Mesenchymal stem cell (in vitro differentiated cells and primary cell): ENCODE results near the gene USP44.

Experiments
- DNase-seq: peaks from one replicate; pipeline ENCODE4 v3.0.0-alpha.2; 2013
- H2AFZ ChIP-seq: one replicate; pipeline ENCODE4 v1.6.1; 2013; ENCODE audit warnings: low read depth, mild to moderate bottlenecking, control low read depth, inconsistent platforms, low read length, moderate library complexity
- H2AK5ac ChIP-seq: 2 replicates; pipeline ENCODE4 v1.6.1; 2013; ENCODE audit warnings: low read length, moderate library complexity, mild to moderate bottlenecking, inconsistent platforms; ENCODE audit not compliant: severe bottlenecking
- H2BK120ac ChIP-seq: one replicate; pipeline ENCODE4 v1.6.1; 2013; ENCODE audit warnings: low read depth, mild to moderate bottlenecking, inconsistent platforms, low read length, moderate library complexity
- H2BK12ac ChIP-seq, 2 experiments: one replicate each; pipeline ENCODE4 v1.6.1; 2013; ENCODE audit warnings: inconsistent platforms in 2 of 2, low read length in 2 of 2, mild to moderate bottlenecking in 2 of 2, moderate library complexity in 2 of 2, control low read depth in 1 of 2
- H2BK15ac ChIP-seq: one replicate; pipeline ENCODE4 v1.6.1; 2013; ENCODE audit warnings: mild to moderate bottlenecking, low read depth, inconsistent platforms; ENCODE audit not compliant: poor library complexity, severe bottlenecking
- H2BK5ac ChIP-seq: 2 replicates; pipeline ENCODE4 v1.6.1; 2013; ENCODE audit warnings: low read depth, mild to moderate bottlenecking, low read length, control low read depth, inconsistent platforms; ENCODE audit not compliant: poor library complexity, severe bottlenecking
- H3K14ac ChIP-seq, 2 experiments: one replicate each; pipeline ENCODE4 v1.6.1; 2013; ENCODE audit warnings: inconsistent platforms in 2 of 2, low read length in 2 of 2, control low read depth in 1 of 2, mild to moderate bottlenecking in 1 of 2, moderate library complexity in 1 of 2
- H3K18ac ChIP-seq, 2 experiments: one replicate each; pipeline ENCODE4 v1.6.1; 2013; ENCODE audit warnings: inconsistent platforms in 2 of 2, low read length in 2 of 2, control low read depth in 1 of 2, low read depth in 1 of 2, mild to moderate bottlenecking in 1 of 2
- H3K23ac ChIP-seq, 2 experiments: one replicate each; pipeline ENCODE4 v1.6.1; 2013; ENCODE audit warnings: inconsistent platforms in 2 of 2, low read length in 2 of 2, mild to moderate bottlenecking in 2 of 2, moderate library complexity in 2 of 2, control low read depth in 1 of 2
- H3K27ac ChIP-seq: 2 replicates; pipeline ENCODE4 v1.5.1; 2013; ENCODE audit warnings: mild to moderate bottlenecking, moderate library complexity, low read length, control low read depth, inconsistent platforms; ENCODE audit not compliant: poor library complexity, severe bottlenecking
- H3K27me3 ChIP-seq, 2 experiments: 2 replicates each; pipeline versions ENCODE4 v1.6.1 to v1.7.0; 2013; ENCODE audit warnings: low read length in 2 of 2, mild to moderate bottlenecking in 2 of 2, moderate library complexity in 2 of 2, control low read depth in 1 of 2, inconsistent platforms in 1 of 2; ENCODE audit not compliant: control insufficient read depth in 1 of 2, insufficient read depth in 1 of 2
- H3K36me3 ChIP-seq, 2 experiments: 2 replicates each; pipeline versions ENCODE4 v1.6.1 to v1.7.0; 2013; ENCODE audit warnings: low read length in 2 of 2, control low read depth in 1 of 2, inconsistent platforms in 1 of 2, low read depth in 1 of 2, mild to moderate bottlenecking in 1 of 2; ENCODE audit not compliant: insufficient read depth in 2 of 2, control insufficient read depth in 1 of 2
- H3K4ac ChIP-seq, 2 experiments: one replicate each; pipeline ENCODE4 v1.6.1; 2013; ENCODE audit warnings: inconsistent platforms in 2 of 2, low read length in 2 of 2, mild to moderate bottlenecking in 2 of 2, moderate library complexity in 2 of 2, control low read depth in 1 of 2, low read depth in 1 of 2
- H3K4me1 ChIP-seq: 2 replicates; pipeline ENCODE4 v1.6.1; 2013; ENCODE audit warnings: low read depth, low read length, control low read depth; ENCODE audit not compliant: control insufficient read depth, insufficient read depth
- H3K4me2 ChIP-seq: 2 replicates; pipeline ENCODE4 v1.6.1; 2013; ENCODE audit warnings: low read length, mild to moderate bottlenecking, inconsistent platforms; ENCODE audit not compliant: poor library complexity, severe bottlenecking
- H3K4me3 ChIP-seq, 2 experiments: 2 replicates each; pipeline versions ENCODE4 v1.5.1 to v1.7.0; 2013; ENCODE audit warnings: low read length in 2 of 2, mild to moderate bottlenecking in 2 of 2, control low read depth in 1 of 2, low read depth in 1 of 2; ENCODE audit not compliant: insufficient read depth in 1 of 2
- H3K79me1 ChIP-seq: replicated peaks from 2 replicates; pipeline ENCODE4 v1.6.1; 2013; ENCODE audit warnings: mild to moderate bottlenecking, control low read depth, low read length, inconsistent platforms; ENCODE audit not compliant: poor library complexity, severe bottlenecking
- H3K9ac ChIP-seq: 2 replicates; pipeline ENCODE4 v1.7.0; 2013; ENCODE audit warnings: mild to moderate bottlenecking, low read length, moderate library complexity
- H3K9me3 ChIP-seq: 2 replicates; pipeline ENCODE4 v1.7.0; 2013; ENCODE audit warnings: mild to moderate bottlenecking, low read length; ENCODE audit not compliant: control insufficient read depth
- H4K8ac ChIP-seq: one replicate; pipeline ENCODE4 v1.6.1; 2013; ENCODE audit warnings: inconsistent platforms, mild to moderate bottlenecking, low read length, moderate library complexity
- H4K91ac ChIP-seq: one replicate; pipeline ENCODE4 v1.6.1; 2013; ENCODE audit warnings: mild to moderate bottlenecking, low read length, inconsistent platforms
- WGBS: methylation state at CpG from one replicate; pipeline ENCODE4 v1.1.7; 2013; ENCODE audit warnings: mixed read lengths; 5-methylcytosine and 5-hydroxymethylcytosine counted together

USP44 gene

DNA sequence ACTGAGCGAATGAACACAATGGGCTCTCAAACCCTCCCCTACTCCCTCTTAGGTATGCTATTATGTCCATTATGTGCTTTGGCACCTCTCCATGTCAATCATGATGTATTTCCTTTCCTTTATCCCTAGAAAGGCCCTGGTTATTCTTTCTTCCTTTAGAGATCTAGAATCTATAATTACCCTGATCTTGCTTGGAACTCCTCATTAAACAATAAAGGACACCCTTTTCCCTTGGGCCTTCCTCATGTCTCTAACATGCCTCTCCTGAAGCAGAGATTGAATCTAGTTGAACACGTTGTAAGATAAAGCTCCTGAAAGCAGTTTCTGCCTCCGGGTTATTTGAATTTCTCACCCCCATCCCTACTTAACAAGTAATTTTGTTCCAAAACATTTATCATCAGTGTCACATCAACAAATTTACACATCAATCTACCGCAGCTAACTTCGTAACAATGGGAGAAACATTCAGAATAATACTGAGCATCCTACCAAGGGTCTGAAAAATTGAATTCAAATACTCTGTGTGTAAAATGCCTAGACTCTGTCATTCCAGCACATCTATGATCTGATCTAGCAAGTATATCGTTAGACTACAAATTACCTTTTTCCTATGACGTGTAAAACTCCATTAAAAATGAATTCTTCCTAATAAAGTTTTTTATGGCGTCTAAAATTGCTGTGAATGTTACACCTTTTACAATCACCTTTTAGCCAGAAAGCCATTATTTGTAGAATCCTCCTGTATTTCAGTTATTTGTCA, 5.4 kb downstream of the USP44 start:
- WGBS, result 43% methylated on average over 8 of the region's 8 CpGs
- H2AK5ac ChIP-seq, result no peak overlapping the region

DNA sequence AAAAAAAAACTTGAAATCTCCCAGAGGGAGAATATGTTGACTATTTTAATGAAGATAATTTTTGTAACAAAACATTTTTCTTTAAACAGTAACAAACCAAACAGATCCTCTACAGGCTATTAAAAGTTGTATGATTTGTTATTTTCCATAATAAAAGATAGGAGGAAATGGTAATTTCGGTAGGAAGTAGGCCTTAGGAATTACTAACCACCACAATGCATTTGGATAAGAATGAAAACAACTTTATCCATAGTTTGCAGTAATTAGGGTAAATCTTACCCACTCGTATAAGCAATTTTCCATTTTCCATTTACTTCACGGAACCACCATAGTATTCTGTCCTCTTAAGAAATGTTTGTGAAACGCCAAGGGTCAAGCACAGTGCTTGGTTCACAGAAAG, 6.0 kb downstream of the USP44 start:
- peaks cover 8 to 20% of the 10 kb centered on the region in 2 experiments for H3K27me3 ChIP-seq
- no peak overlapping the region for H3K23ac ChIP-seq
- no peak overlapping the region for H2BK12ac ChIP-seq
- no peak overlapping the region for H3K4ac ChIP-seq
- H2AK5ac ChIP-seq, result no peak overlapping the region
- no peaks in the 10 kb centered on the region for H3K36me3 ChIP-seq
- DNase-seq, result no peak
- no peak overlapping the region for H3K27ac ChIP-seq
- H3K79me1 ChIP-seq, result no peaks in the 10 kb centered on the region
- H2BK5ac ChIP-seq, result no peak overlapping the region
- H3K18ac ChIP-seq, result no peak overlapping the region
- no peak overlapping the region for H2BK15ac ChIP-seq
- no peak overlapping the region for H3K4me3 ChIP-seq
- no peak overlapping the region for H3K9ac ChIP-seq
- H2BK120ac ChIP-seq, result no peak overlapping the region
- no peak overlapping the region for H3K14ac ChIP-seq
- no peak overlapping the region for H4K8ac ChIP-seq
- H3K4me1 ChIP-seq, result peaks cover 10% of the 10 kb centered on the region
- H2AFZ ChIP-seq, result no peak overlapping the region
- no peak overlapping the region for H4K91ac ChIP-seq
- H3K9me3 ChIP-seq, result no peaks in the 10 kb centered on the region
- H3K4me2 ChIP-seq, result no peak overlapping the region
- WGBS, result 73% methylated on average over 3 of the region's 4 CpGs

More for the DNA sequence above, 5.4 kb downstream of the USP44 start:
- Histone ChIP-seq H3K27ac (no peak overlapping the region), H3K18ac (no peak overlapping the region), H3K4me3 (no peak overlapping the region), H3K4ac (no peak overlapping the region), H4K91ac (no peak overlapping the region), H2AFZ (no peak overlapping the region), H3K23ac (no peak overlapping the region), H3K14ac (no peak overlapping the region), H3K79me1 (no peaks in the 10 kb centered on the region), H2BK120ac (no peak overlapping the region), H2BK5ac (no peak overlapping the region), H3K9ac (no peak overlapping the region), H4K8ac (no peak overlapping the region), H2BK12ac (no peak overlapping the region), H3K4me2 (no peak overlapping the region), H2BK15ac (no peak overlapping the region), H3K4me1 (peaks cover 10% of the 10 kb centered on the region), H3K27me3 (peaks cover 13 to 20% of the 10 kb centered on the region in 2 experiments), H3K36me3 (no peaks in the 10 kb centered on the region), H3K9me3 (no peaks in the 10 kb centered on the region)
- DNase-seq, result no peak

DNA sequence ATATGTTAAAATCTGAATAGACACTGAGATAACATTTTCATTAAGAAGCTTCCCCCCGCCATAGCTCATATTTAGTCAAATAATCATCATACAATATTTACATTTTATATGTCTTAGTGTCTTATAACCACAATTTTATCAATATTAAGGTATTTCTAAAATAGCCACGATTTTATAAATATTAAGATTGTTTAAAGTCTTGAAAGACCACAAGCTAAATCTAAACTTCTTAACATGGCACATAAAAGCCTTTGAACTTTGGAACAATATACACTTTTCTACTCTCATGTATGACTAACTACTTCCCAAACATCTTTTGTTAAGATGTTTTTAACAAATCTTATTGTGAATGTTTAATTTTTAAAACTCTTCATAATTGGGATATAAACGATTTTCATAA, 6.5 kb downstream of the USP44 start:
- Histone ChIP-seq H3K4ac (no peak overlapping the region), H3K27me3 (peaks cover 7 to 20% of the 10 kb centered on the region in 2 experiments), H3K9me3 (no peaks in the 10 kb centered on the region), H2AFZ (no peak overlapping the region), H3K23ac (no peak overlapping the region), H3K4me3 (no peak overlapping the region), H3K18ac (no peak overlapping the region), H3K36me3 (no peaks in the 10 kb centered on the region), H3K4me2 (no peak overlapping the region), H4K8ac (no peak overlapping the region), H2BK12ac (no peak overlapping the region), H3K9ac (no peak overlapping the region), H3K4me1 (peaks cover 10% of the 10 kb centered on the region), H2BK15ac (no peak overlapping the region), H2AK5ac (no peak overlapping the region), H4K91ac (no peak overlapping the region), H2BK5ac (no peak overlapping the region), H3K27ac (no peak overlapping the region), H3K14ac (no peak overlapping the region), H2BK120ac (no peak overlapping the region), H3K79me1 (no peaks in the 10 kb centered on the region)
- no CpG with 5 or more reads among the region's 3 CpGs for WGBS
- DNase-seq, result no peak

DNA sequence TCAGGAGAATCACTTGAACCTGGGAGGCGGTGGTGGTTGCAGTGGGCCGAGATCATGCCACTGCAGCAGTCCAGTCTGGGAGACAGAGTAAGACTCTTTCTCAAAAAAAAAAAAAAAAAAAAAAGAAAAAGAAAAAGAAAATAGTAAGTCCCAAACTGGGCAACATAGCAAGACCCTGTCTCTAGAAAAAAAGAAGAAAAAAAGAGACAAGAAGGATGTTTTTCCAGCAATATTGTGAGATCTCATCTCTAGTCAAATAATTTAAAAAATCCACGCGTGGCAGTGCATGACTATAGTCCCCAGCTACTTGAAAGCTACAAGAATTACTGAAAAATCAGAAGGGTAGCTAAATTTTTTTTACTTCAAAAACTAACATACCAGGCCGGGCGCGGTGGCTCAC, 8.0 kb downstream of the USP44 start:
- Histone ChIP-seq H2AK5ac (no peak overlapping the region), H2BK12ac (no peak overlapping the region), H3K9me3 (no peaks in the 10 kb centered on the region), H3K4me1 (peaks cover 5% of the 10 kb centered on the region), H4K8ac (no peak overlapping the region), H3K4ac (no peak overlapping the region), H2BK15ac (no peak overlapping the region), H3K23ac (no peak overlapping the region), H2AFZ (no peak overlapping the region), H3K36me3 (no peaks in the 10 kb centered on the region), H3K27ac (no peak overlapping the region), H3K9ac (no peak overlapping the region), H4K91ac (no peak overlapping the region), H2BK5ac (no peak overlapping the region), H3K4me3 (no peak overlapping the region), H3K27me3 (peaks cover 0 to 14% of the 10 kb centered on the region in 2 experiments), H3K14ac (no peak overlapping the region), H3K18ac (no peak overlapping the region), H3K4me2 (no peak overlapping the region), H2BK120ac (no peak overlapping the region), H3K79me1 (no peaks in the 10 kb centered on the region)
- 96% methylated on average over 5 of the region's 7 CpGs for WGBS
- DNase-seq, result no peak
